Measurements from ENCODE around the gene ZNF513.

GRCh38 chr2:27393225-27393624 is 12.7 kb upstream of the ZNF513 start:
- no peak for TF ChIP-seq CTCF (IDR thresholded peaks at IDR 0.05; ENCODE audit: low read depth, low read length, poor library complexity, severe bottlenecking)
- TF ChIP-seq EZH2phosphoT487 (IDR thresholded peaks at IDR 0.05; ENCODE audit: borderline replicate concordance, low read length): no peak
